Measurements from ENCODE around the gene EFHC1. TPM values are rescaled to one million over a fixed set of nuclear protein-coding genes. Genes with fewer than 3 reads are reported as not detected.

Gene EFHC1
- total and polyA plus RNA-seq, 2 of the 13 experiments (the other 11 are each of a cell fraction or from before 2014, with no cell fraction given), result 23.4 to 29.5 TPM

DNA sequence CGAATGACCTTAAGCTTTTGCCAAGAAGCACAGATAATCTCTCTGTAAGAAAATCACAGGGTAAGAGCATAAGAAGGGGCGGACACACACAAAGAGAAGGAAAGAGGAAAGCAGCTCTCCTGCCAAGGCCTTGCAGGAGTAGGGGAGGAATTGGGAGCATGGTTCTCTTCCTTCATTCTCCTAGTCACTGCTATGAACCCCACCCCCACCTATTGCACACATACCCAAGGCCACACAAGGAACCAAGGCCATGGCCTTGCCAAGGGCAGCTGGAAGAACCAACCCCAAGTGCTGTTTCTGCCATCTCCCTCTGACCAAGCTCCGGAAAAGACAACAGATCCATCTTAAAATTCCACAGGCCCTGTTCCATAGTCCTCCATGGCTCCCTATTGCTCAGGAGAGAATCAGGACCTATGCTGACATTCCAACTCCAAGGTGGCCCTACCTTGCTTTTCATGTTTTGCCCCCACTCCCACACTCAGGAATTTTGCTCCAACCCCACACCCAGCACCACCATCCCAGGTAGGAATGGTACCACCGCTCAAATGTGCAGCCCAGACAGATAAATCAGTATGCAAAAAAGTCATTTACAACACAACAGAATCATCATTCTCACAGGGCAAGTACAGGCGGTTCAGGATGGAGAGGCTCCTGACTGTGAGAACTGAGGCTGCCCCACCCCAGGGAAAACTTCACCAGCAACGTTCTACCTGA, 125.4 kb downstream of the EFHC1 start (continued):
- TF ChIP-seq ZNF556 (CRISPR knock-in tag; IDR thresholded peaks at IDR 0.05; ENCODE audit: borderline replicate concordance), result no peak
- 0 out of 2 replicates have a peak, but pooled peaks have one; percentile 36 for TF ChIP-seq NR2F2 (IDR thresholded peaks at IDR 0.05; ENCODE audit: borderline replicate concordance, low read depth)
- no peak for TF ChIP-seq CHD2 (IDR thresholded peaks at IDR 0.05; ENCODE audit: low read depth, low read length)
- TF ChIP-seq FLYWCH1 (CRISPR knock-in tag; IDR thresholded peaks at IDR 0.05), result no peak
- TF ChIP-seq, protein P1, sequence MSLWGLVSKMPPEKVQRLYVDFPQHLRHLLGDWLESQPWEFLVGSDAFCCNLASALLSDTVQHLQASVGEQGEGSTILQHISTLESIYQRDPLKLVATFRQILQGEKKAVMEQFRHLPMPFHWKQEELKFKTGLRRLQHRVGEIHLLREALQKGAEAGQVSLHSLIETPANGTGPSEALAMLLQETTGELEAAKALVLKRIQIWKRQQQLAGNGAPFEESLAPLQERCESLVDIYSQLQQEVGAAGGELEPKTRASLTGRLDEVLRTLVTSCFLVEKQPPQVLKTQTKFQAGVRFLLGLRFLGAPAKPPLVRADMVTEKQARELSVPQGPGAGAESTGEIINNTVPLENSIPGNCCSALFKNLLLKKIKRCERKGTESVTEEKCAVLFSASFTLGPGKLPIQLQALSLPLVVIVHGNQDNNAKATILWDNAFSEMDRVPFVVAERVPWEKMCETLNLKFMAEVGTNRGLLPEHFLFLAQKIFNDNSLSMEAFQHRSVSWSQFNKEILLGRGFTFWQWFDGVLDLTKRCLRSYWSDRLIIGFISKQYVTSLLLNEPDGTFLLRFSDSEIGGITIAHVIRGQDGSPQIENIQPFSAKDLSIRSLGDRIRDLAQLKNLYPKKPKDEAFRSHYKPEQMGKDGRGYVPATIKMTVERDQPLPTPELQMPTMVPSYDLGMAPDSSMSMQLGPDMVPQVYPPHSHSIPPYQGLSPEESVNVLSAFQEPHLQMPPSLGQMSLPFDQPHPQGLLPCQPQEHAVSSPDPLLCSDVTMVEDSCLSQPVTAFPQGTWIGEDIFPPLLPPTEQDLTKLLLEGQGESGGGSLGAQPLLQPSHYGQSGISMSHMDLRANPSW (CRISPR knock-in tag; IDR thresholded peaks at IDR 0.05; ENCODE audit: borderline replicate concordance), result no peak
- TF ChIP-seq, protein P2, sequence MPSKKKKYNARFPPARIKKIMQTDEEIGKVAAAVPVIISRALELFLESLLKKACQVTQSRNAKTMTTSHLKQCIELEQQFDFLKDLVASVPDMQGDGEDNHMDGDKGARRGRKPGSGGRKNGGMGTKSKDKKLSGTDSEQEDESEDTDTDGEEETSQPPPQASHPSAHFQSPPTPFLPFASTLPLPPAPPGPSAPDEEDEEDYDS (CRISPR knock-in tag; IDR thresholded peaks at IDR 0.05), result no peak
- TF ChIP-seq CHD4 (IDR thresholded peaks at IDR 0.05; ENCODE audit: borderline replicate concordance, low read length), result no peak
- TF ChIP-seq NFRKB (IDR thresholded peaks at IDR 0.05), result no peak
- TF ChIP-seq KAT8 (CRISPR knock-in tag; IDR thresholded peaks at IDR 0.05), result no peak
- no peak for TF ChIP-seq ZNF713 (CRISPR knock-in tag; IDR thresholded peaks at IDR 0.05)
- TF ChIP-seq, protein P3, sequence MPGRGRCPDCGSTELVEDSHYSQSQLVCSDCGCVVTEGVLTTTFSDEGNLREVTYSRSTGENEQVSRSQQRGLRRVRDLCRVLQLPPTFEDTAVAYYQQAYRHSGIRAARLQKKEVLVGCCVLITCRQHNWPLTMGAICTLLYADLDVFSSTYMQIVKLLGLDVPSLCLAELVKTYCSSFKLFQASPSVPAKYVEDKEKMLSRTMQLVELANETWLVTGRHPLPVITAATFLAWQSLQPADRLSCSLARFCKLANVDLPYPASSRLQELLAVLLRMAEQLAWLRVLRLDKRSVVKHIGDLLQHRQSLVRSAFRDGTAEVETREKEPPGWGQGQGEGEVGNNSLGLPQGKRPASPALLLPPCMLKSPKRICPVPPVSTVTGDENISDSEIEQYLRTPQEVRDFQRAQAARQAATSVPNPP (CRISPR knock-in tag; IDR thresholded peaks at IDR 0.05), result no peak
- no peak for TF ChIP-seq KDM3A (CRISPR knock-in tag; IDR thresholded peaks at IDR 0.05; ENCODE audit: low read depth)
- TF ChIP-seq, protein P4, sequence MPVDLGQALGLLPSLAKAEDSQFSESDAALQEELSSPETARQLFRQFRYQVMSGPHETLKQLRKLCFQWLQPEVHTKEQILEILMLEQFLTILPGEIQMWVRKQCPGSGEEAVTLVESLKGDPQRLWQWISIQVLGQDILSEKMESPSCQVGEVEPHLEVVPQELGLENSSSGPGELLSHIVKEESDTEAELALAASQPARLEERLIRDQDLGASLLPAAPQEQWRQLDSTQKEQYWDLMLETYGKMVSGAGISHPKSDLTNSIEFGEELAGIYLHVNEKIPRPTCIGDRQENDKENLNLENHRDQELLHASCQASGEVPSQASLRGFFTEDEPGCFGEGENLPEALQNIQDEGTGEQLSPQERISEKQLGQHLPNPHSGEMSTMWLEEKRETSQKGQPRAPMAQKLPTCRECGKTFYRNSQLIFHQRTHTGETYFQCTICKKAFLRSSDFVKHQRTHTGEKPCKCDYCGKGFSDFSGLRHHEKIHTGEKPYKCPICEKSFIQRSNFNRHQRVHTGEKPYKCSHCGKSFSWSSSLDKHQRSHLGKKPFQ (CRISPR knock-in tag; IDR thresholded peaks at IDR 0.05; ENCODE audit: insufficient replicate concordance), result no peak
- no peak for TF ChIP-seq ZNF430 (CRISPR knock-in tag; IDR thresholded peaks at IDR 0.05)
- TF ChIP-seq, protein P5, sequence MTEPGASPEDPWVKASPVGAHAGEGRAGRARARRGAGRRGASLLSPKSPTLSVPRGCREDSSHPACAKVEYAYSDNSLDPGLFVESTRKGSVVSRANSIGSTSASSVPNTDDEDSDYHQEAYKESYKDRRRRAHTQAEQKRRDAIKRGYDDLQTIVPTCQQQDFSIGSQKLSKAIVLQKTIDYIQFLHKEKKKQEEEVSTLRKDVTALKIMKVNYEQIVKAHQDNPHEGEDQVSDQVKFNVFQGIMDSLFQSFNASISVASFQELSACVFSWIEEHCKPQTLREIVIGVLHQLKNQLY (CRISPR knock-in tag; IDR thresholded peaks at IDR 0.05), result no peak
- no peak for TF ChIP-seq ZNF382 (CRISPR knock-in tag; IDR thresholded peaks at IDR 0.05; ENCODE audit: borderline replicate concordance)
- no peak for TF ChIP-seq EHMT2 (IDR thresholded peaks at IDR 0.05; ENCODE audit: borderline replicate concordance, low read depth, low read length)
- no peak for TF ChIP-seq ZEB1 (IDR thresholded peaks at IDR 0.05; ENCODE audit: insufficient replicate concordance, low read depth)
- TF ChIP-seq ZNF331 (CRISPR knock-in tag; IDR thresholded peaks at IDR 0.05), result no peak
- 0 out of 2 replicates have a peak, but pooled peaks have one; percentile 11 for TF ChIP-seq KMT2B (CRISPR knock-in tag; IDR thresholded peaks at IDR 0.05)
- 0 out of 2 replicates have a peak, but pooled peaks have one; percentile 14 for TF ChIP-seq ZNF772 (CRISPR knock-in tag; IDR thresholded peaks at IDR 0.05)
- no peak for TF ChIP-seq MED8 (CRISPR knock-in tag; IDR thresholded peaks at IDR 0.05; ENCODE audit: insufficient replicate concordance)
- TF ChIP-seq ZNF589 (CRISPR knock-in tag; conservative IDR thresholded peaks at IDR 0.05), result no peak
- no peak for TF ChIP-seq GATA4 (IDR thresholded peaks at IDR 0.05; ENCODE audit: borderline replicate concordance, low read depth)
- no peak for TF ChIP-seq ZNF629 (CRISPR knock-in tag; conservative IDR thresholded peaks at IDR 0.05)
